DND-41 (cell line): ENCODE measurements around the gene ERC2.

ENCODE experiments used
- ATAC-seq: fragments of 200-7000 bp; cut with Tn5 transposase; 3 replicates; pipeline ENCODE4 v1.9.1; 2021; ENCODE audit warnings: low read depth; ENCODE audit not compliant: insufficient read depth
- DNase-seq: peaks from one replicate; pipeline ENCODE4 v3.0.0-alpha.2; 2020
- H2AFZ ChIP-seq: 2 replicates; pipeline ENCODE4 v1.6.0; 2012; ENCODE audit warnings: low read depth, low read length
- H3K27ac ChIP-seq: 2 replicates; pipeline ENCODE4 v1.5.1; 2012; ENCODE audit warnings: low read length, inconsistent platforms
- H3K27me3 ChIP-seq: fragments of 200-600 bp; sonication (generic); 2 replicates; pipeline ENCODE4 v1.6.0; 2012; ENCODE audit warnings: low read length, mild to moderate bottlenecking, inconsistent platforms; ENCODE audit not compliant: insufficient read depth, poor library complexity
- H3K36me3 ChIP-seq: 2 replicates; pipeline ENCODE4 v1.5.1; 2012; ENCODE audit warnings: low read length, inconsistent platforms; ENCODE audit not compliant: insufficient read depth
- H3K4me1 ChIP-seq: 2 replicates; pipeline ENCODE4 v1.5.1; 2012; ENCODE audit warnings: mild to moderate bottlenecking, low read length; ENCODE audit not compliant: insufficient read depth
- H3K4me2 ChIP-seq: 2 replicates; pipeline ENCODE4 v1.6.0; 2012; ENCODE audit warnings: mild to moderate bottlenecking, moderate library complexity, low read length, inconsistent platforms; ENCODE audit not compliant: insufficient read depth
- H3K4me3 ChIP-seq, 2 experiments: fragments of 200-600 bp in 1 of 2; shearing (Covaris generic) in 1 of 2; 2 replicates each; pipeline ENCODE4 v1.5.1; 2012 to 2016; ENCODE audit warnings: inconsistent platforms in 2 of 2, low read length in 2 of 2, mild to moderate bottlenecking in 2 of 2, low read depth in 1 of 2, moderate library complexity in 1 of 2
- H3K79me2 ChIP-seq: 2 replicates; pipeline ENCODE4 v1.6.0; 2012; ENCODE audit warnings: low read length, inconsistent platforms; ENCODE audit not compliant: insufficient read depth
- H3K9ac ChIP-seq: 2 replicates; pipeline ENCODE4 v1.6.0; 2012; ENCODE audit warnings: low read depth, mild to moderate bottlenecking, inconsistent platforms, low read length, moderate library complexity
- H3K9me3 ChIP-seq: 2 replicates; pipeline ENCODE4 v1.5.1; 2012; ENCODE audit warnings: low read length, moderate library complexity, mild to moderate bottlenecking, inconsistent platforms; ENCODE audit not compliant: insufficient read depth, severe bottlenecking
- H4K20me1 ChIP-seq: 2 replicates; pipeline ENCODE4 v1.6.0; 2012; ENCODE audit warnings: low read length; ENCODE audit not compliant: insufficient read depth
- CTCF ChIP-seq: IDR thresholded peaks from 2 replicates; pipeline ENCODE4 v1.5.1; 2012; ENCODE audit warnings: borderline replicate concordance, low read length, moderate library complexity, mild to moderate bottlenecking; ENCODE audit not compliant: poor library complexity, severe bottlenecking; ENCODE audit errors: extremely low read depth
- EZH2 ChIP-seq: IDR thresholded peaks from 3 replicates; pipeline ENCODE4 v1.6.1; 2012; ENCODE audit warnings: borderline replicate concordance, low read depth, mild to moderate bottlenecking, moderate library complexity, low read length, inconsistent platforms; ENCODE audit not compliant: severe bottlenecking

Gene ERC2

GRCh38 chr3:55564726-55565125 lies 903.5 kb downstream of the ERC2 start:
- Histone ChIP-seq H3K27ac (no peak overlapping the region), H3K4me3 (no peak overlapping the region), H3K9ac (no peak overlapping the region), H3K9me3 (no peaks in the 10 kb centered on the region), H3K27me3 (no peaks in the 10 kb centered on the region), H2AFZ (no peak overlapping the region), H3K79me2 (no peaks in the 10 kb centered on the region), H3K36me3 (no peaks in the 10 kb centered on the region), H3K4me1 (no peaks in the 10 kb centered on the region), H3K4me2 (no peak overlapping the region), H4K20me1 (no peaks in the 10 kb centered on the region)
- no peak for ATAC-seq
- no peak for DNase-seq
- no peak for TF ChIP-seq EZH2
- TF ChIP-seq CTCF: no peak

GRCh38 chr3:55562700-55563099 lies 905.6 kb downstream of the ERC2 start:
- no peak for ATAC-seq
- no peaks in the 10 kb centered on the region for H3K79me2 ChIP-seq
- TF ChIP-seq EZH2: no peak
- no peak for TF ChIP-seq CTCF
- H3K4me1 ChIP-seq: no peaks in the 10 kb centered on the region
- H3K9me3 ChIP-seq: no peaks in the 10 kb centered on the region
- no peaks in the 10 kb centered on the region for H3K36me3 ChIP-seq
- H3K27me3 ChIP-seq: no peaks in the 10 kb centered on the region
- H3K9ac ChIP-seq: no peak overlapping the region
- no peak overlapping the region for H3K4me2 ChIP-seq
- H3K27ac ChIP-seq: no peak overlapping the region
- H2AFZ ChIP-seq: no peak overlapping the region
- H4K20me1 ChIP-seq: no peaks in the 10 kb centered on the region
- DNase-seq: no peak
- no peak overlapping the region for H3K4me3 ChIP-seq

- Histone ChIP-seq H3K36me3 (no peaks in the 10 kb centered on the region), H3K79me2 (no peaks in the 10 kb centered on the region), H4K20me1 (no peaks in the 10 kb centered on the region), H3K27me3 (peaks cover 5% of the 10 kb centered on the region), H2AFZ (no peak overlapping the region), H3K9ac (no peak overlapping the region), H3K27ac (no peak overlapping the region), H3K4me1 (no peaks in the 10 kb centered on the region), H3K4me3 (no peak overlapping the region), H3K4me2 (no peak overlapping the region), H3K9me3 (no peaks in the 10 kb centered on the region)
- DNase-seq: no peak
- TF ChIP-seq CTCF (no peak), EZH2 (no peak)
- no peak for ATAC-seq
Measured at GRCh38 chr3:55559500-55560423, 908.5 kb downstream of the ERC2 start.
